Measurements from ENCODE around the gene MS4A8.

MS4A8 gene

GRCh38 chr11:60725592-60725991 is 26.2 kb downstream of the MS4A8 start:
- Histone ChIP-seq H3K4me1 (no peaks in the 10 kb centered on the region), H3K9me3 (no peaks in the 10 kb centered on the region), H3K27ac (no peak overlapping the region), H3K4me3 (no peak overlapping the region), H3K36me3 (no peaks in the 10 kb centered on the region), H3K27me3 (no peaks in the 10 kb centered on the region)
- TF ChIP-seq CTCF (IDR thresholded peaks at IDR 0.05) = no peak
- DNase-seq = no peak
- intact Hi-C loops (cut with DNase I; ENCODE audit: low total_unique reads) = no loop called here

GRCh38 chr11:60731586-60731985 is 32.2 kb downstream of the MS4A8 start:
- intact Hi-C loops (cut with DNase I; ENCODE audit: low total_unique reads) = no loop called here
- no peak for DNase-seq
- Histone ChIP-seq H3K27me3 (no peaks in the 10 kb centered on the region), H3K4me3 (no peak overlapping the region), H3K36me3 (no peaks in the 10 kb centered on the region), H3K27ac (no peak overlapping the region), H3K9me3 (no peaks in the 10 kb centered on the region), H3K4me1 (peaks cover 0 to 11% (median 5%) of the 10 kb centered on the region in 4 donors)
- TF ChIP-seq CTCF (IDR thresholded peaks at IDR 0.05) = no peak

- Histone ChIP-seq H3K4me3 (no peak overlapping the region), H3K4me1 (peaks cover 0 to 11% (median 5%) of the 10 kb centered on the region in 4 donors), H3K36me3 (no peaks in the 10 kb centered on the region), H3K27ac (no peak overlapping the region), H3K27me3 (no peaks in the 10 kb centered on the region), H3K9me3 (no peaks in the 10 kb centered on the region)
- no peak for DNase-seq
- no peak for TF ChIP-seq CTCF (IDR thresholded peaks at IDR 0.05)
- intact Hi-C loops (cut with DNase I; ENCODE audit: low total_unique reads) = no loop called here
These were observed 34.9 kb downstream of the MS4A8 start for GRCh38 chr11:60734279-60734678.

GRCh38 chr11:60739114-60739513 is 39.7 kb downstream of the MS4A8 start:
- Histone ChIP-seq H3K27me3 (peaks cover 0 to 4% of the 10 kb centered on the region in 2 donors), H3K4me3 (no peak overlapping the region), H3K4me1 (no peaks in the 10 kb centered on the region), H3K36me3 (no peaks in the 10 kb centered on the region), H3K9me3 (peaks cover 0 to 12% (median 0%) of the 10 kb centered on the region in 3 donors), H3K27ac (no peak overlapping the region)
- no peak for DNase-seq
- intact Hi-C loops (cut with DNase I; ENCODE audit: low total_unique reads) = no loop called here
- no peak for TF ChIP-seq CTCF (IDR thresholded peaks at IDR 0.05)

- Histone ChIP-seq H3K27me3 (peaks cover 0 to 4% of the 10 kb centered on the region in 2 donors), H3K4me1 (no peaks in the 10 kb centered on the region), H3K9me3 (peaks cover 0 to 12% (median 0%) of the 10 kb centered on the region in 3 donors), H3K36me3 (no peaks in the 10 kb centered on the region), H3K4me3 (no peak overlapping the region), H3K27ac (no peak overlapping the region)
- no peak for TF ChIP-seq CTCF (IDR thresholded peaks at IDR 0.05)
- no peak for DNase-seq
- intact Hi-C loops (cut with DNase I; ENCODE audit: low total_unique reads) = no loop called here
These were observed 41.2 kb downstream of the MS4A8 start for GRCh38 chr11:60740573-60740972.

GRCh38 chr11:60741421-60741820 is 42.0 kb downstream of the MS4A8 start:
- H3K4me1 ChIP-seq = no peaks in the 10 kb centered on the region
- H3K27ac ChIP-seq = no peak overlapping the region
- peaks cover 0 to 4% of the 10 kb centered on the region in 2 donors for H3K27me3 ChIP-seq
- no peaks in the 10 kb centered on the region for H3K36me3 ChIP-seq
- intact Hi-C loops (cut with DNase I; ENCODE audit: low total_unique reads) = no loop called here
- H3K9me3 ChIP-seq = peaks cover 0 to 12% (median 0%) of the 10 kb centered on the region in 3 donors
- TF ChIP-seq CTCF (IDR thresholded peaks at IDR 0.05) = no peak
- DNase-seq = no peak
- H3K4me3 ChIP-seq = no peak overlapping the region

Measured in tibial artery (tissue), 4 donors.